Esophagus squamous epithelium (tissue), 4 donors: ENCODE data around the gene TMEM175.

ENCODE experiments used
- POLR2A ChIP-seq, 4 donors: fragments of 450-650 bp; IDR thresholded peaks; one replicate each; pipeline ENCODE4 v1.6.1; 2017; ENCODE audit warnings: antibody characterized with exemption in 4 of 4, mild to moderate bottlenecking in 4 of 4, moderate library complexity in 3 of 4
- TF ChIP-seq, protein P1 (sequence below), 6 experiments: fragments of 450-650 bp in 4 of 6; fragments of 200-600 bp in 2 of 6; sonication (generic) in 2 of 6; IDR thresholded peaks; one replicate each; pipeline ENCODE4 v1.5.1; 2016 to 2019; ENCODE audit warnings: antibody characterized with exemption in 6 of 6, mild to moderate bottlenecking in 4 of 6, moderate library complexity in 4 of 6

GRCh38 chr4:907691-908425, 24.4 kb upstream of the TMEM175 start:
- TF ChIP-seq, protein P1, sequence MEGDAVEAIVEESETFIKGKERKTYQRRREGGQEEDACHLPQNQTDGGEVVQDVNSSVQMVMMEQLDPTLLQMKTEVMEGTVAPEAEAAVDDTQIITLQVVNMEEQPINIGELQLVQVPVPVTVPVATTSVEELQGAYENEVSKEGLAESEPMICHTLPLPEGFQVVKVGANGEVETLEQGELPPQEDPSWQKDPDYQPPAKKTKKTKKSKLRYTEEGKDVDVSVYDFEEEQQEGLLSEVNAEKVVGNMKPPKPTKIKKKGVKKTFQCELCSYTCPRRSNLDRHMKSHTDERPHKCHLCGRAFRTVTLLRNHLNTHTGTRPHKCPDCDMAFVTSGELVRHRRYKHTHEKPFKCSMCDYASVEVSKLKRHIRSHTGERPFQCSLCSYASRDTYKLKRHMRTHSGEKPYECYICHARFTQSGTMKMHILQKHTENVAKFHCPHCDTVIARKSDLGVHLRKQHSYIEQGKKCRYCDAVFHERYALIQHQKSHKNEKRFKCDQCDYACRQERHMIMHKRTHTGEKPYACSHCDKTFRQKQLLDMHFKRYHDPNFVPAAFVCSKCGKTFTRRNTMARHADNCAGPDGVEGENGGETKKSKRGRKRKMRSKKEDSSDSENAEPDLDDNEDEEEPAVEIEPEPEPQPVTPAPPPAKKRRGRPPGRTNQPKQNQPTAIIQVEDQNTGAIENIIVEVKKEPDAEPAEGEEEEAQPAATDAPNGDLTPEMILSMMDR (IDR thresholded peaks at IDR 0.05), result no peak
- TF ChIP-seq POLR2A (IDR thresholded peaks at IDR 0.05), result no peak
